GM12864 (cell line): ENCODE data around the gene CTNNA3.

Experiments
- DNase-seq: peaks from one replicate; pipeline ENCODE4 v3.0.0-alpha.2; 2011; ENCODE audit warnings: low read depth
- H3K4me3 ChIP-seq: 2 replicates; pipeline ENCODE4 v1.5.1; 2011; ENCODE audit warnings: mild to moderate bottlenecking, low read depth, low read length, control low read depth
- CTCF ChIP-seq: IDR thresholded peaks from 2 replicates; pipeline ENCODE4 v1.5.1; 2011; ENCODE audit warnings: low read depth, mild to moderate bottlenecking, moderate library complexity, low read length, control low read depth, inconsistent platforms; ENCODE audit errors: missing control alignments

CTNNA3 gene

GRCh38 chr10:66058594-66058993 is 1637.4 kb downstream of the CTNNA3 start:
- TF ChIP-seq CTCF: no peak
- DNase-seq: no peak
- no peak overlapping the region for H3K4me3 ChIP-seq

- DNase-seq: no peak
- no peak overlapping the region for H3K4me3 ChIP-seq
- TF ChIP-seq CTCF: no peak
Observed at GRCh38 chr10:66049335-66049734, 1646.7 kb downstream of the CTNNA3 start.

GRCh38 chr10:66045859-66046258 is 1650.1 kb downstream of the CTNNA3 start:
- no peak for TF ChIP-seq CTCF
- no peak overlapping the region for H3K4me3 ChIP-seq
- DNase-seq: no peak

- TF ChIP-seq CTCF: no peak
- no peak overlapping the region for H3K4me3 ChIP-seq
- no peak for DNase-seq
Observed at GRCh38 chr10:66041771-66042170, 1654.2 kb downstream of the CTNNA3 start.

GRCh38 chr10:66038623-66039022 is 1657.4 kb downstream of the CTNNA3 start:
- no peak overlapping the region for H3K4me3 ChIP-seq
- TF ChIP-seq CTCF: no peak
- DNase-seq: no peak

GRCh38 chr10:66026321-66026720 is 1669.7 kb downstream of the CTNNA3 start:
- DNase-seq: no peak
- no peak for TF ChIP-seq CTCF
- no peak overlapping the region for H3K4me3 ChIP-seq

GRCh38 chr10:66025186-66025585 is 1670.8 kb downstream of the CTNNA3 start:
- TF ChIP-seq CTCF: no peak
- DNase-seq: no peak

More at GRCh38 chr10:66025186-66025585, 1670.8 kb downstream of the CTNNA3 start:
- no peak overlapping the region for H3K4me3 ChIP-seq
